Measurements from ENCODE around the gene SERPINA4. TPM values are rescaled to one million over a fixed set of nuclear protein-coding genes. Genes with fewer than 3 reads are reported as not detected.

SERPINA4 gene
- total RNA-seq, 1 experiment from 2014 or later = not detected

DNA sequence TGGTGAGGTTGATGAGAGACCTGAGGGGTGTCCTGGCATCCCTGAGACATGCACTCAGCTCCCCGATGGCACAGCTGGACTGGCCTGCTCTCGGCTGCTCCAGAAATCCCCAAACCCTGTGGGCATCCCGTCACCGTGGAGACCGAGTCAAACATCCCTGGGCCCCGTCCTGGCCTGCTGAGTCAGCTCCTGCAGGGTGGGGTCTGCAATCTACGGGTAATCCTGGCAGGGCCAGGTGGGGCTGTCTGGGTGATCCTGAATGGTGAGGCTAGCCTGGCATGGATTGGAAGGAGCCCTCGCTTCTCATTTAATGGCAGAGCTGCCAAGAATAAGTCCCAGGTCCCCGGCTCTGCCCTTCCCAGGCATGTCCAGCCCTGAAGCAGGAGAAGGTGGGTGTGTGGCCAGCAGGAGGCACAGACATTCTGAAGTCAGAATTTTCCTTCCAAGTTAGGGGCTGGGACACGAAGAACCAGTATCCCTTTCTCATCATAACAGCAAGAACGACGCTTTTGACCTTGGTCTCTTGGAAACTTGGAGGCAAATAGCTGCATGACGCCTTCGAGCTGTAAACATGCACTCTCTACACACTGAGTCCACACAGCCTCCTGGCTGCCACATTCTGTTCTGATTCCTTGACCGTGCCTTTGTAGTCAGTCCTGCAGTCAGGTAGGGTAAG, 17.7 kb upstream of the SERPINA4 start:
- Histone ChIP-seq H3K9me3 (ENCODE audit: control insufficient read depth, low read depth, low read length) (no peaks in the 10 kb centered on the region), H3K9ac (ENCODE audit: extremely low read depth, insufficient read length, low read length) (no peak overlapping the region), H3K23me2 (ENCODE audit: insufficient read length, low read depth, low read length, poor library complexity, severe bottlenecking) (no peaks in the 10 kb centered on the region), H3K14ac (ENCODE audit: insufficient read depth, low read length) (no peak overlapping the region), H3K27ac (ENCODE audit: insufficient read length, low read depth, low read length) (no peak overlapping the region), H2BK20ac (ENCODE audit: low read depth, low read length, poor library complexity, severe bottlenecking) (no peak overlapping the region), H3K27me3 (ENCODE audit: insufficient read depth, low read length) (no peaks in the 10 kb centered on the region), H3K4me1 (ENCODE audit: insufficient read depth, low read length) (peaks cover 1% of the 10 kb centered on the region; the same call in 1 of the 2 replicates), H3K79me1 (ENCODE audit: insufficient read depth, low read depth, low read length, poor library complexity, severe bottlenecking) (no peaks in the 10 kb centered on the region), H3T11ph (ENCODE audit: low read length) (no peak overlapping the region), H3K23ac (ENCODE audit: insufficient read length, low read depth, low read length) (no peak overlapping the region), H3K4ac (ENCODE audit: low read depth, low read length) (no peak overlapping the region), H2BK5ac (ENCODE audit: insufficient read length, low read length) (no peak overlapping the region), H4K5ac (ENCODE audit: insufficient read length, low read depth, low read length) (no peak overlapping the region), H2BK15ac (ENCODE audit: low read depth, low read length) (no peak overlapping the region), H3K56ac (ENCODE audit: insufficient read length, low read depth, low read length) (no peak overlapping the region), H4K91ac (ENCODE audit: insufficient read length, low read depth, low read length) (no peak overlapping the region), H2BK120ac (ENCODE audit: low read depth, low read length, poor library complexity, severe bottlenecking) (no peak overlapping the region), H3K18ac (ENCODE audit: insufficient read length, low read depth, low read length) (no peak overlapping the region), H4K20me1 (ENCODE audit: control insufficient read depth, insufficient read depth, insufficient read length) (no peaks in the 10 kb centered on the region), H4K8ac (replicated peaks; ENCODE audit: insufficient read length, low read depth, low read length) (no peak overlapping the region), H3K79me2 (ENCODE audit: insufficient read depth, low read length) (no peaks in the 10 kb centered on the region), H2AFZ (ENCODE audit: low read length) (no peak overlapping the region), H2AK5ac (ENCODE audit: insufficient read length, low read length) (no peak overlapping the region), H2BK12ac (ENCODE audit: insufficient read length, low read depth, low read length) (no peak overlapping the region), H3K4me2 (ENCODE audit: insufficient read depth, insufficient read length, low read length) (no peak overlapping the region)
- Mint-ChIP-seq H3K4me1 (peaks cover 22 to 37% of the 10 kb centered on the region in 2 experiments), H3K27me3 (ENCODE audit: low read depth) (peaks cover 9% of the 10 kb centered on the region; the same call in 1 of the 2 replicates), H3K27ac (no peak overlapping the region), H3K36me3 (ENCODE audit: insufficient read depth in 1 of 3, low read depth in 3 of 3) (no peaks in the 10 kb centered on the region), H3K9me3 (no peaks in the 10 kb centered on the region; a peak in 1 of 5 replicates), H3K4me3 (no peak overlapping the region)
- TF ChIP-seq, protein P1, sequence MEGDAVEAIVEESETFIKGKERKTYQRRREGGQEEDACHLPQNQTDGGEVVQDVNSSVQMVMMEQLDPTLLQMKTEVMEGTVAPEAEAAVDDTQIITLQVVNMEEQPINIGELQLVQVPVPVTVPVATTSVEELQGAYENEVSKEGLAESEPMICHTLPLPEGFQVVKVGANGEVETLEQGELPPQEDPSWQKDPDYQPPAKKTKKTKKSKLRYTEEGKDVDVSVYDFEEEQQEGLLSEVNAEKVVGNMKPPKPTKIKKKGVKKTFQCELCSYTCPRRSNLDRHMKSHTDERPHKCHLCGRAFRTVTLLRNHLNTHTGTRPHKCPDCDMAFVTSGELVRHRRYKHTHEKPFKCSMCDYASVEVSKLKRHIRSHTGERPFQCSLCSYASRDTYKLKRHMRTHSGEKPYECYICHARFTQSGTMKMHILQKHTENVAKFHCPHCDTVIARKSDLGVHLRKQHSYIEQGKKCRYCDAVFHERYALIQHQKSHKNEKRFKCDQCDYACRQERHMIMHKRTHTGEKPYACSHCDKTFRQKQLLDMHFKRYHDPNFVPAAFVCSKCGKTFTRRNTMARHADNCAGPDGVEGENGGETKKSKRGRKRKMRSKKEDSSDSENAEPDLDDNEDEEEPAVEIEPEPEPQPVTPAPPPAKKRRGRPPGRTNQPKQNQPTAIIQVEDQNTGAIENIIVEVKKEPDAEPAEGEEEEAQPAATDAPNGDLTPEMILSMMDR (conservative IDR thresholded peaks at IDR 0.05) = no peak
- DNase-seq = peak; percentile 41
- no CpG with 5 or more reads among the region's 15 CpGs for WGBS (ENCODE audit: extremely low coverage, insufficient read length, low lambda C conversion rate)

Data from H9 (cell line).